HL-60/S4 treated with phorbol 12-myristate 13-acetate at 8.2 ng/mL for 4 days and 3 days (cell line): ENCODE measurements around the gene TM7SF3.
"Not testable (repeated sequence)": the region's sequence is repeated elsewhere in the genome, so short reads cannot be mapped to it uniquely, and the experiment has no call there.

Experiments
- in situ Hi-C: fragments of 300-500 bp; cut with MboI; formaldehyde crosslinking; loops from 2 replicates; pipeline ENCODE4 v1.15.0; 2022; ENCODE audit warnings: low sequenced_read_pairs

Gene TM7SF3

DNA sequence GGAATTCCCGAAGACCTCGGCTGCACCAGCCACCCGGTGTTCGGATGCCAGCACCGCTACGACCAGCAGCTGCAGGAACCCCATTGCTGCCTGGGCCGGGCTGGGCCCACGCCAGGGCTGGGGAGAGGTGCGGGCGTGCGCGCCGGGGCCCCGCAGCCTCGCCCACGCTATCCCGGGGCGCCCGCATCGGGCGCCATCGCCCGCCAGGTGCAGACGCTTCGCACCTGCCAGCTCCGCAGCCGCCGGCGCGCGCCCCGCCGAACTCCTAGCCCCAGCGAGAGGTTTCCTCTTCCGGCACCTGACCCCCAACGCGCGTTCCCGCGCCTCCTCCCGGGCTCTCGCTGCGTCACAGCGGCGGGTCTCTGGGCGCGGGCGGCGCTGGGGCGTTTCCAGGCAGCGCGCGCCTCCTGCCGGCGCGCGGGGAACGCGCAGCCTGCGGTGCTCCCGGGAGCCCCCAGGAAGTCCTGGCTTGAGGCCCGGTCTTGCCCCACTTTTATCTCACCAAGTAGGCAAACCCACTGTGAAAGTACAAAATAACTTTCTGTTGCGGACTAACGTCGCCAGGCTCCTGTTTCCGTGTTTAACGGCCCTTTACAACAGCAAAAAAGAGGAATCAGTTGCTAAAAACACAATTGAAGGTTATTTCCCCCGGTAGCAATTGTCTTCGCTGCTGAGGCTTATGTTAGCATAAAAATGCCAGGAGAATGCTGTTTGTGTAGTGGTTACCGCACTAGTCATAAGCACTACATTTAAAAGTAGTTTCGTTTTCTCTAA, at the start of gene TM7SF3:
Gene TM7SF3 (minus strand): TSS at position 300 of the 774 bp plus-strand sequence. CDS start 216 bp downstream, at position 84.
- in situ Hi-C loops: no loop called here

GRCh38 chr12:27063250-27063851, 49.2 kb upstream of the TM7SF3 start:
- in situ Hi-C loops: no loop called here

GRCh38 chr12:27061317-27061716, 47.1 kb upstream of the TM7SF3 start:
- in situ Hi-C loops: no loop called here

DNA sequence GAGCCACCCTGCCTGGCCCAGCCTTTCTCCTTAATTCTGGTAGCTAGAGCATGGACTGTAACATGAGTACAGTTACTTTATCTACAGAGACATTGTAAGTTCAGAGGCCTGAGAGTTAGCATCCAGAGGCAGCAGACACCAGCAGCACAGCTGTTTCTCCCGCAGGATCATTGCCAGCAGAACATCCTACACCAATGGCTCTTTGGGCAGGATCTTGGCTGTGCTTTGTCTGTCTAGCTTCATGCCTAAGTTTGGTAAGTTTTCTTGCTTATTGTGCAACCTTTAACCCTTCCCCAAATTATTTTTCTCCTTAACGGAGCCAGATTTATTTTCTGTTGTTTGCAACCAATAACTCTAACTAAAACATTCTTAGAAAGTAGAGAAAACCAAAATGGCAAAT, 46.6 kb upstream of the TM7SF3 start:
- in situ Hi-C loops: no loop called here

DNA sequence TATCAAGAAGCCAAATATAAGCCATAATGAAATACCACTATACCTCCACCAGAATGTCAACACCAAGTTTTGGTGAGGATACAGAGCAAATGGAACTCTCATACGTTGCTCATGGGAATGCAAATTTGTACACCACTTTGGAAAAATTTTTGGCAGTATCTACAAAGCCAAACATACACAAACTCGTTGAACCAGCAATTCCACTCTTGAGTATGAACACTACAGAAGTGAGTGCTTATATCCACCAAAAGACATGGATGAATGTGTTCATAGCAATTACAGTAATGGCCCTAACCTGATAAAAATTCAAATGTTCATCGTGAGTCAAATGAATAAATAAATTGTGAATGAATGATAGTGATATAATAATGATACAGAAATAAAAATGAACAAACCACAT, 43.4 kb upstream of the TM7SF3 start:
- in situ Hi-C loops: no loop called here

GRCh38 chr12:27055966-27056365, 41.8 kb upstream of the TM7SF3 start:
- in situ Hi-C loops: no loop called here

DNA sequence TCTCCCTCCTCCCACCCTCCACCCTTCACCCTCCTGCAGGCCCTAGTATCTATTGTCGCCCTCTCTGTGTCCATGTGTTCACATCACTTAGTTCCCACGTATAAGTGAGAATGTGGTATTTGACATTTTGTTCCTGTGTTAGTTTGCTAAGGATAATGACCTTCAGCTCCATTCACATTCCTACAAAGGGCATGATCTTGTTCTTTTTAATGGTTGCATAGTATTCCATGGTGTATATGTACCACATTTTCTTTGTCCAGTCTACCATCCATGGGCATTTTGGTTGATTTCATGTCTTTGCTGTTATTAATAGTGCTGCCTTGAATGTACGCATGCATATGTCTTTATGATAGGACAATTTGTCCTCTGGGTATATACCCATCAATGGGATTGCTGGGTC, 38.6 kb upstream of the TM7SF3 start:
- in situ Hi-C loops: no loop called here

DNA sequence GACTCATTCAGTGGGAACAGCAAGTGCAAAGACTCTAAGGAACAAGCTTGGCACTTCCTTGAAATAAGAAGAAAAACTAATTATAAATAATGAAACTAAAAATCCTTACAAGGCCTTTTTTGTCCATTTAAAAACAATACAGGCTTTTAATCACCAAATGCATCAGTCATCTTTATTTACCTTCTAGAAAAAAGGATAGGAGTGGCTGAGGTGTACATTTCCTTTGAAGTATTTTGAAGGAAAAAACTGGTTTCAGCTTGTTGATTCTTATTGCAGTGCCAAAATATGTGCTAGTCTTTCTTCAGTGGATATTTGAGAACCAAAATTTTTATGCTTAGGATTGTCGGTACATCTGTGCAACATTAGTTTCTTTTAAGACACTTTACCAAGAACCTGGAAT, 38.0 kb upstream of the TM7SF3 start:
- in situ Hi-C loops: no loop called here

- in situ Hi-C loops: loop anchor here (25.0 kb wide), 1 partner anchor 238 kb away; no protein-coding TSS in a partner anchor
These were observed 34.9 kb upstream of the TM7SF3 start for GRCh38 chr12:27048822-27049752.

GRCh38 chr12:27042018-27042417, 27.8 kb upstream of the TM7SF3 start:
- in situ Hi-C loops: loop anchor here (25.0 kb wide), 1 partner anchor 245 kb away; no protein-coding TSS in a partner anchor

- in situ Hi-C loops: loop anchor here (25.0 kb wide), 1 partner anchor 247 kb away; no protein-coding TSS in a partner anchor
These were observed 26.5 kb upstream of the TM7SF3 start for GRCh38 chr12:27040637-27041036.

GRCh38 chr12:27034607-27035293, 20.6 kb upstream of the TM7SF3 start:
- in situ Hi-C loops: loop anchor here (25.0 kb wide), 1 partner anchor 253 kb away; no protein-coding TSS in a partner anchor

GRCh38 chr12:27032679-27033078, 18.5 kb upstream of the TM7SF3 start:
- in situ Hi-C loops: loop anchor here (25.0 kb wide), 1 partner anchor 255 kb away; no protein-coding TSS in a partner anchor

DNA sequence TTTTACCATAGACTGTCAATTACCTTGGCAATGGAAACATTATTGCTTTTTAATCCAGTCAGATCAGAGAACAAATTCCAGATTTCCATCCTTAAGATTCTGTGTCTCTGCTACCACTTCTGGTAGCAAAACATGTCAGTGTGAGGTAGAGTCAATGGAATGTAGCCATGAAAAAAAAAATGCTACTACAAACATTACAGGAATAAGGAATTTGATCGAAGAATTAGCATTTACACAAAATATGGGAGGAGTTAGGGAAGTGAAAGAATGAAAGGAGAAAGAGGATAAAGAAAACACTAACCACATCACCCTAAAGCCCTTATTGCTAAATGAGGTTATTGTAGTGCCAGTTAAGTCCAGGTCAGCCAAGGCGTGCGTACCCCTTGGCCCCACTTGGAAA, 17.3 kb upstream of the TM7SF3 start:
- in situ Hi-C loops: loop anchor here (25.0 kb wide), 1 partner anchor 256 kb away; no protein-coding TSS in a partner anchor

GRCh38 chr12:27026257-27026656, 12.1 kb upstream of the TM7SF3 start:
- in situ Hi-C loops: loop anchor here (25.0 kb wide), 1 partner anchor 261 kb away; no protein-coding TSS in a partner anchor

DNA sequence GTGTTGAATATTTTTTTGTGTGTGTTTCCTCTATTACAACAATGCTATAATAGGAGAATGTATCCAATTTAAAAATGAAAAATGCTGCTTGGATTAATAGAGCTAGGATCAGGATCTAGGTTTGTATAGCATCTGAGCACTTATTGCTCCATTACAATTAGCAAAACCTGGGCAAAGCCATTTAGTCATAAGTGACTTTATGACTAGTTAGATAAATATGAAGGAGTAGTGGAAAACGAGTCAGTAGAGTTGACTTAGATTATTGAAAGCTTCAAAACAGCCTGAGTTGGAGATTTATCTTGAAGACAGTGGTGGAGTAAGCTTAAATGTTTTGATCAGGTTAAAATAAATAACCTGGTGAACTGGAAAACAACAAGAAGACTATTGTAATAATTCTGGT, 10.9 kb upstream of the TM7SF3 start:
- in situ Hi-C loops: loop anchor here (25.0 kb wide), 1 partner anchor 262 kb away; no protein-coding TSS in a partner anchor

DNA sequence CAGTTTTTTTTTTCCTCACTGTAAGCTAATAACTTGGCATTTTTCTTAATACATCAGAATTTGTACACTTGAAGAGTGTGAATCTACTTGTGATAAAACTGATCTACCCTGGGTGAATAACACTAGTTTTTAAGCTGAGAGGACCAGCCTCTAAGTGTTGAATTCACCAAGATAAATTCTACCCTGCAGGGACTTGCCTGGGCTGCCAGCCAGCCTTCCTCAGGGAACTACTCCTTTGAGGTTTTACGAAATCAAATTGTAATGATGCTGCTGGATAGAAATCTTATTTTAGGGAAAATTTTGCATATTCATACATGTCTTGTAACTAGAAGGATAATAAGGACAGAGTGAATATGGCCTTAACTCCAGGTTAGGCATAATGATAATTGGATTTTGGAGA, 10.1 kb upstream of the TM7SF3 start:
- in situ Hi-C loops: no loop called here

- in situ Hi-C loops: no loop called here
These were observed 6.6 kb upstream of the TM7SF3 start for GRCh38 chr12:27020761-27021160.

DNA sequence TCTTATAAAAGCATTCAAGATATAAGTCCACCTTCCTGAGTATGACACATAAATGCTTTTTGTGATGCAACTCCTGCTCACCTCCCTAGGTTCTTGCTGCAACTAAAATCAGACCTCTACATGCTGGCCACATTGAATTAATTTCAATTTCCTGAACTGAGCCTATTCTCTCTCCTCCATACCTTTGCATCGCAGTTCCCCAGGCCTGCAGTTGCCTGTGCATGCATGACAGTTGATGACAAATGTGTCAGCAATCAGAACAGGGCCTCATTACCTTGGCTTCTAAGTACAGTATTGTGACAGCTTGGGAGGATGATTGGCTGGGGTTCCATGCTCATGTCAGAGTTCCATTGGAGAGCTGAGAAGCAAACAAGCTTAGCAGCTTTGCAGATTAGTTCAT, 3.9 kb upstream of the TM7SF3 start:
- in situ Hi-C loops: no loop called here

DNA sequence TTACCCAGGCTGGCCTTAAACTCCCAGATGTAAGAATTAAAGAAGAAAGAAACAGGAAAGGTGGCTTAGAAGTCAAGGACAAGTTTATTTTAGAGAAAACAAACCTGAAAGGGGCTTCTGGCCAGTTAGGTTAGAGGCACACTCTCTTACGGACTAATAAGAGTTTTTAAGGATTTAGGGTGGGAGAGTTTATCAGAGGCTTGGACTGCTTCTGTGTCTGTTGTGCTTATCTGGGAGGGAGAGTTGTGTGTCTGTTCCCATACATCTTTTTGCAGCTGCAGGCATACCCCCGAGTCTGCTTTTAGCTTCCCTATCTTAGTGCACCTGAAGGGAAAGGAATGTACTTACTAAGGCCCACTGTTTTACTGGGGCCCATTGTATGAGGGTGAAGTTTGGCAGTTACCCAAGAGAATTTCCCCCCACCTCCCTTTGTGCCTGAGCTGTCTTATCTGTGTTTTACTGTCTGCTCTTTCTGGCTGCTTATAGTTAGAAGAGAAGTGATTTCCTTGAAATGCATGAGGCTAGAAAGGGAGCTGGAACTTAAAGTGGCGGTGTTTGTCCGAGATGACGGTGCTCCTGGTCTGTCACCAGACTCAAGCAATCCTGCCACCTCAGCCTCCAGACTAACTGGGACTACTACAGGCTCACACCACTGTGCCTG, 3.1 kb upstream of the TM7SF3 start:
- in situ Hi-C loops: not testable (repeated sequence)
